Epithelial cell of proximal tubule (primary cell): ENCODE results near the gene HDAC4. TPM values are rescaled to one million over a fixed set of nuclear protein-coding genes. Genes with fewer than 3 reads are reported as not detected.

Experiments
- DNase-seq: peaks from one replicate; pipeline ENCODE4 v3.0.0-alpha.2; 2011; ENCODE audit warnings: low read depth
- H3K4me3 ChIP-seq: 2 replicates; pipeline ENCODE4 v1.5.1; 2011; ENCODE audit warnings: low read depth, mild to moderate bottlenecking, low read length
- total RNA-seq: library from RNA; depleted of rRNA; stranded (reverse); fragments of >200 nt; gene quantifications from 2 replicates; pipeline ENCODE4 v1.2.3, GENCODE V29; 2015
- TF ChIP-seq, protein P1 (sequence below): conservative IDR thresholded peaks from 2 replicates; pipeline ENCODE4 v1.5.1; 2012; ENCODE audit warnings: low read depth, mild to moderate bottlenecking, low read length

HDAC4 gene
- total RNA-seq, 1 donor from 2014 or later = 23.2 TPM

DNA sequence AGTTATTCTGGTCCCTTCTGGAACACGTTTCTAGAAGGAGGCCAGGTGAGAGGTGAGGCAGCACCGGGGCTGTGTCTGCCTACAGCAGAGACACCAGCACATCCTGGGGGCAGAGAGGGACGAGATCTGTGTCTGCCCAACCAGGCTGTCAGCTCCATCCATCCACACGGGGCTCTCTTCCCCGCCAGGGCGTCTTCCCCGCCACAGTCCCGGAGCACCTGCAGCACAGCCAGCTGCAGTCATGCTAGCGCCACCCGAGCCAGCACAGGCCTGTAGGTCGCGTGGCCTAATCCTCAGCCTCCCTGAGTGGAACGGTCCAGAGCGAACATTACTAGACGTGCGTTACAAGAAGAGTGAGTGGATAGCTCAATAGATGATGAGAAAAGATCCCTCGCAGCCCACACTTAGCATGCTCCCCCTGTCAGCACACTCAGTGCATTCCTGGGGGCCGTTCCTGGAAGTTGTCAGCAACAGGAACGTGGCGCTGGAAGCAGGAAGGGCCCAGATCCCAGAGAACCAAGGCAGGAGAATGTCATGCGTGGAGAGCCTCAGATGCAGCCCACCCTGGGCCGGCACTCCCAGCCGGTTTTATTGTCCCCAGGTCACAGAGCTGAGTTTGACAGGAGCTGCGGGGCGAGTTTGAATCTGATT is 374.0 kb downstream of the HDAC4 start:
- no peak overlapping the region for H3K4me3 ChIP-seq
- TF ChIP-seq, protein P1, sequence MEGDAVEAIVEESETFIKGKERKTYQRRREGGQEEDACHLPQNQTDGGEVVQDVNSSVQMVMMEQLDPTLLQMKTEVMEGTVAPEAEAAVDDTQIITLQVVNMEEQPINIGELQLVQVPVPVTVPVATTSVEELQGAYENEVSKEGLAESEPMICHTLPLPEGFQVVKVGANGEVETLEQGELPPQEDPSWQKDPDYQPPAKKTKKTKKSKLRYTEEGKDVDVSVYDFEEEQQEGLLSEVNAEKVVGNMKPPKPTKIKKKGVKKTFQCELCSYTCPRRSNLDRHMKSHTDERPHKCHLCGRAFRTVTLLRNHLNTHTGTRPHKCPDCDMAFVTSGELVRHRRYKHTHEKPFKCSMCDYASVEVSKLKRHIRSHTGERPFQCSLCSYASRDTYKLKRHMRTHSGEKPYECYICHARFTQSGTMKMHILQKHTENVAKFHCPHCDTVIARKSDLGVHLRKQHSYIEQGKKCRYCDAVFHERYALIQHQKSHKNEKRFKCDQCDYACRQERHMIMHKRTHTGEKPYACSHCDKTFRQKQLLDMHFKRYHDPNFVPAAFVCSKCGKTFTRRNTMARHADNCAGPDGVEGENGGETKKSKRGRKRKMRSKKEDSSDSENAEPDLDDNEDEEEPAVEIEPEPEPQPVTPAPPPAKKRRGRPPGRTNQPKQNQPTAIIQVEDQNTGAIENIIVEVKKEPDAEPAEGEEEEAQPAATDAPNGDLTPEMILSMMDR = no peak
- DNase-seq = no peak

DNA sequence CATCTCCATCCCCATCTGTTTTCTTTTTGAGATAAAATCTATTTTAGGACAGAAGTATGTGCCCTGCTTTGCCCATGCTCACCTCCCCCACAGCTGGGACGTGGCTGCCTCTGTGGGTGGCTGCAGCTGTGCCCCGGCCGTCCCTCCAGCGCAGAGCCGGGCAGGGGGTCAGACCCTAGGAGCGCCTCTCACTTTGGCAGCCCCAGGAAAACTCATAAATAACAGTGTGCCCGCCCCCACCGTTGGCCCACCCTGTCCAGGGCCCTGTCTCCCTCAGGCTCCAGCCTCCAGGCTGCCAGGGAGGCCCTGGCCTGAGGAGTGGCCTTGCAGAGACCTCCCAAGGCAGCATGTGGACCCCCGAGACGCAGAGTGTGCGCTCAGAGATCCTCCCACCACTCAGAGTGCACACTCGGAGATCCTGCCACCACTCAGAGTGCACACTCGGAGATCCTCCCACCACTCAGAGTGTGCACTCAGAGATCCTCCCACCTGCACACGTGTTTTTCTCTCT is 374.8 kb downstream of the HDAC4 start:
- TF ChIP-seq, protein P1 = no peak
- no peak for DNase-seq
- H3K4me3 ChIP-seq = no peak overlapping the region

DNA sequence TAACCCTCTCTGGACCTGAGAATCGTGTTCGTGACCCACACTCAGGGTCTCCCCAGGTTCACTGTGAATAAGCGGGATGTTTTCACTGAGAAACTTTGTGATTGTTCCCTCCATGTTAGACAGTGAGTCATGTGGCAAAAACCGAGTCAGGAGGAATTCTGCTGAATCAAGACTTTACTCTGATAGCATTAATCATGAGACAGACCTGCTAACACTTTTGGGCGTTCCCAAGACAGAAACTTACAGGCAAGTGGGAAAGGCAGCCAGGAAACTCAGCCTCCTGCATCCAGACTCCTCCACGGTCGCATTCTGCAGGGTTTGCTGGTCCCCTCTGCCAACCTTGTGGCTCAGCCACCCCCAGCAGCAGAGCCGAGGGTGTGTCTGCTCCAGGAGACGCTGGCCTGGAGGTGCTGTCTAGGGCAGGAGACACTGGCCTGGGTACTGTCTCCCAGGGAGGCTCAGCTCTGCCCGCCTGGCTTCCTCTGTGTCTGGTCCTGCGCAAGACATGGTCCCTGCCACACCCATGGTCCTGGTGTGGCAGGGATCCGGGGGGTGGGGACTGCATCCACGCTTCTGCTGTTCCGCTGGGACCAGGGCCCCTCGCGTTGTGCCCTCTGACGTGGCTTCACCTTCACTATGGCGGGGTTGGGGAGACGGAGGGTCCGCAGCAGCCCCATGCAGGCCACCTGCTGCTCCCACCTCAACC is 375.6 kb downstream of the HDAC4 start:
- TF ChIP-seq, protein P1 = no peak
- no peak overlapping the region for H3K4me3 ChIP-seq
- peak; percentile 12 for DNase-seq

DNA sequence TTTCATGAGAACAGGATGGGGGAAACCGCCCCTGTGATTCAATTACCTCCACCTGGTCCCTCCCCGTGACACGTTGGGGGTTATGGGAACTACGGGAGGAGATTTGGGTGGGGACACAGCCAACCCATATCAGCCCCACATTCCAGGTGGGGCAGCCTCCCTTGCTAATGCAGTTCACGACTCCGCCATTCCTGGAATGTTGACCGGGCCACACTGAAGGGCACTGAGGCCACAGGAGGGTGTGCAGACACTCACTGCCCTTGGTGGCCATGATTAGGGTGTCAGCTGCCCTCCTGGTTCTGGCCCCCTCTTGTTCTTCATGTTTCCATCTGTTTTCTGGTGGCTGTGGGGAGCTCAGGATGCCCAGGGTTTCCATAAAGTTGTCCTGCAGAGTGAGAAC is 376.6 kb downstream of the HDAC4 start:
- no peak for DNase-seq
- TF ChIP-seq, protein P1 = no peak
- H3K4me3 ChIP-seq = no peak overlapping the region

DNA sequence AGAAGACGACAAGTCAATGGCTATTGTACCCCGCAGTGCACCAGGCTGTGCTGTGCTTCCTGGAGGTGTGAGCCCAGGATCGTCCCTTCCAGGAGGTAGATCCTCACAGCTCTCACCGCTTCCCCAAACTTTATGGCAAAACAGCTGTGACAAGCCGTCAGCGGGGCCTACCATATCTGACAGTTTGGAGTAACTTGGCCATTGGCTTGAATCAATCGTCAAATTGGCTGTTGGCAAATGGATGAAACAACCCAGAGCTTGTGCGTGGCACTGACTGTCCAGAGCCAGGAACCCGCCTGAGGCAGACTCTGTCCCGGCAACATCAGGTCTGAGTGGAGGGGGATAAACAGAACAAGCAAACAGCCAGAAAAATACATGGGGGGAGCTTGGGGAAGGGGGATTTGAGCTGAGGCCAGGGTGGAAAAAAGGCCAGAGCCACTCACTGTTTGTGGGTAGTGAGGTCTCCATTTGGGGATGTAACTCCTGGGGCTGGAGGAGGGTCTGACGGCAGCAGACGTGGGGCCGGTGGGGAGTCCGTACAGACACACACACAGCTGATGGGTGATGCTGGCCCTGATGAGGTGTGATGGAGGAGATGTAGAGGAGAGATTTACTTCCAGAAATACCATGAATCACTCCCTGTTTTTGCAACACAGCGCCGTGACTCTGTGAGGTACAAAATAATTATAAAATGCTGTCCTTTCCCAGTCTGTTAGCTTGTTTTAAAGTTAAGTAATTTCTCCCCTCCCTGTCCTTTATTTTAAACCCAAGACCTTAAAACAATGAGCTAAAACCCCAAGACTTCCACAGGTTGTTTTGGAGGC is 378.2 kb downstream of the HDAC4 start:
- no peak for DNase-seq
- TF ChIP-seq, protein P1 = no peak

DNA sequence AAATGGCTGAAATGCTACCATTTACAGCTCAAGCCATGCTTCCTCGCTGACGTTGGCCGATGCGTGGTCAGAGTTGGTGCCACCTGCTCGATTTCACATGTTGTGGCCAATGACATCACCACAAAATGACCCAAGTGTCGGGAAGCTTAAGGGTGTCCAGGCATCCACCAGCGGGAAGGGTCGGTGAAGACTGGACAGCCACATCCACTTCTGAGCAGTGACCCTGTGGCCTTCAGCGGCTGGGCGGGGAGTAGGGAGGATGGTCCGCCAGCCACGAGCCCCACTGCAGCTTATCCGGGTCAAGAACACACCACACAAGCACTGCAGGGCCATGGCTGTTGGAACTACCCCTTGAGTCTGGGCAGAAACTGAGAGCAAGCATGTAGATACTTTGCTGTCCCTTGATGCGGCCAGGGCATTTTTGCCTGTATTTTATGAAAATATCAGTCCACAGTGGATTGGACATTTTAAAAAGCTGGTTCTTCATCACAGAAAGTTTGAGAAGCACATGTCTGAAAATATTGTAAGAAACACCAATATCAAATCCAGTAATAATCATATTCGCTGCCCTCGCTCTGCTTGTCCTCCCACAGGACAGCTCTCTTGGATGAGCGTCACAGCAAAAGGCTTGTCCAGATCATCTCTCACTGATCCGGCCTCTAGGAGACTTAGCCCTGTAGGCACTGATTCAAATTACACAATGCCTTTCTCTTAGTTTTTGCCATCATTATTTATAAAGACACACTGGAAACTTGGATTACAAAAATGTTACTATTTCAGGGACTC is 379.0 kb downstream of the HDAC4 start:
- no peak overlapping the region for H3K4me3 ChIP-seq
- TF ChIP-seq, protein P1 = no peak
- DNase-seq = no peak

More for the DNA sequence above, 378.2 kb downstream of the HDAC4 start:
- H3K4me3 ChIP-seq = no peak overlapping the region
